Measurements from ENCODE around the gene EXD2.
"Not testable (repeated sequence)": the region's sequence is repeated elsewhere in the genome, so short reads cannot be mapped to it uniquely, and the experiment has no call there.

Gene EXD2

GRCh38 chr14:69154779-69155178 lies 36.5 kb upstream of the EXD2 start:
- H3K36me3 ChIP-seq (ENCODE audit: control insufficient read depth, insufficient read depth, low read length): no peaks in the 10 kb centered on the region
- H3K4me3 ChIP-seq (ENCODE audit: insufficient read depth, low read depth, low read length): no peak overlapping the region
- H3K27ac ChIP-seq (ENCODE audit: insufficient read depth, low read depth, low read length, poor library complexity, severe bottlenecking): no peak overlapping the region
- 20 to 27% methylated on average over 4 of the region's 4 CpGs for WGBS, 2 experiments
- no peaks in the 10 kb centered on the region for H3K9me3 ChIP-seq (ENCODE audit: control insufficient read depth, low read length)
- peaks cover 16% of the 10 kb centered on the region for H3K27me3 ChIP-seq (ENCODE audit: control insufficient read depth, insufficient read depth, low read length, poor library complexity, severe bottlenecking)
- H3K4me1 ChIP-seq (ENCODE audit: control insufficient read depth, insufficient read depth, low read length): peaks cover 5% of the 10 kb centered on the region

- H3K4me3 ChIP-seq (ENCODE audit: insufficient read depth, low read depth, low read length): no peak overlapping the region
- H3K27me3 ChIP-seq (ENCODE audit: control insufficient read depth, insufficient read depth, low read length, poor library complexity, severe bottlenecking): peaks cover 16% of the 10 kb centered on the region
- H3K27ac ChIP-seq (ENCODE audit: insufficient read depth, low read depth, low read length, poor library complexity, severe bottlenecking): no peak overlapping the region
- no peaks in the 10 kb centered on the region for H3K4me1 ChIP-seq (ENCODE audit: control insufficient read depth, insufficient read depth, low read length)
- H3K36me3 ChIP-seq (ENCODE audit: control insufficient read depth, insufficient read depth, low read length): no peaks in the 10 kb centered on the region
- no peaks in the 10 kb centered on the region for H3K9me3 ChIP-seq (ENCODE audit: control insufficient read depth, low read length)
Measured at GRCh38 chr14:69156224-69156623, 35.1 kb upstream of the EXD2 start.

DNA sequence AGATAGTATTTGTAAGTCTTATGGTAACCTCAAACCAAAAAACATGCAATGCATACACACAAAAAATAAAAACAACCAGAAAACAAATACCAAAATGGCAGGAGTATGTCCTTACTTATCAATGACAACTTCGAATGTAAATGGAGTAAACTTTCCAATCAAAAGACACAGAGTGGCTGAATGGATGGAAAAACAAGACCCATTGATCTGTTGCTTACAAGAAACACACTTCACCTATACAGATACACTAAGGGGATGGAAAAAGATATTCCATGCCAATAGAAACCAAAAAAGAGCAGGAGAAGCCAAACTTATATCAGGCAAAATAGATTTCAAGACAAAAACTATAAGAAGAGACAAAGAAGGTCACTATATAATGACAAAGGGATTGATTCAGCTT lies 29.7 kb upstream of the EXD2 start:
- Histone ChIP-seq H3K36me3 (ENCODE audit: control insufficient read depth, insufficient read depth, low read length) (no peaks in the 10 kb centered on the region), H3K27me3 (ENCODE audit: control insufficient read depth, insufficient read depth, low read length, poor library complexity, severe bottlenecking) (no peaks in the 10 kb centered on the region), H3K4me1 (ENCODE audit: control insufficient read depth, insufficient read depth, low read length) (no peaks in the 10 kb centered on the region), H3K27ac (ENCODE audit: insufficient read depth, low read depth, low read length, poor library complexity, severe bottlenecking) (no peak overlapping the region), H3K4me3 (ENCODE audit: insufficient read depth, low read depth, low read length) (no peak overlapping the region), H3K9me3 (ENCODE audit: control insufficient read depth, low read length) (no peaks in the 10 kb centered on the region)
- WGBS, 2 experiments: 94 to 100% methylated on average over 1 of the region's 1 CpG

- H3K4me1 ChIP-seq (ENCODE audit: control insufficient read depth, insufficient read depth, low read length); H3K27me3 ChIP-seq (ENCODE audit: control insufficient read depth, insufficient read depth, low read length, poor library complexity, severe bottlenecking): not testable (repeated sequence)
- 88 to 90% methylated on average over 2 of the region's 2 CpGs for WGBS, 2 experiments
Measured at GRCh38 chr14:69165787-69166186, 25.5 kb upstream of the EXD2 start.

DNA sequence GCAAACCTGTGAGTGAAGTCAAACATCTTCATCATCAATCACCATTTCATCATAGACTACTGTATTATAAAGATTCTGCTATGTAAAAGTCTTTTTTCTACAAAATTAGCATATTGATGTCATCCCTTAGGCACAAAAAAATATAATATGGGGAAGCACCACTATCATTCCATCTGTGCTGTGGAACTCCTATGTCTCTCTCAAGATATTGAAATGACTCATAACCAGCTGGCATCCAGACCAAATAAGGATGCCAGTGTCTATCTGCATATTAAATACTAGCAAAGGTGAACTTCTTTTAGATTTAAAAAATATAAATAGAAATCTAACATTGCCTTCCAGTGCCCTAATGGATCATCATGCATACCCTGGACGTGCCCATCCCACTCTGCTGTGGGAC lies 20.5 kb upstream of the EXD2 start:
- no peak overlapping the region for H3K4me3 ChIP-seq (ENCODE audit: insufficient read depth, low read depth, low read length)
- no peaks in the 10 kb centered on the region for H3K27me3 ChIP-seq (ENCODE audit: control insufficient read depth, insufficient read depth, low read length, poor library complexity, severe bottlenecking)
- no peaks in the 10 kb centered on the region for H3K36me3 ChIP-seq (ENCODE audit: control insufficient read depth, insufficient read depth, low read length)
- H3K9me3 ChIP-seq (ENCODE audit: control insufficient read depth, low read length): no peaks in the 10 kb centered on the region
- no peaks in the 10 kb centered on the region for H3K4me1 ChIP-seq (ENCODE audit: control insufficient read depth, insufficient read depth, low read length)
- H3K27ac ChIP-seq (ENCODE audit: insufficient read depth, low read depth, low read length, poor library complexity, severe bottlenecking): no peak overlapping the region
- 94 to 100% methylated on average over 1 of the region's 1 CpG for WGBS, 2 experiments

More at GRCh38 chr14:69165787-69166186, 25.5 kb upstream of the EXD2 start:
- not testable (repeated sequence) for H3K27ac ChIP-seq (ENCODE audit: insufficient read depth, low read depth, low read length, poor library complexity, severe bottlenecking); H3K4me3 ChIP-seq (ENCODE audit: insufficient read depth, low read depth, low read length); H3K9me3 ChIP-seq (ENCODE audit: control insufficient read depth, low read length); H3K36me3 ChIP-seq (ENCODE audit: control insufficient read depth, insufficient read depth, low read length)

DNA sequence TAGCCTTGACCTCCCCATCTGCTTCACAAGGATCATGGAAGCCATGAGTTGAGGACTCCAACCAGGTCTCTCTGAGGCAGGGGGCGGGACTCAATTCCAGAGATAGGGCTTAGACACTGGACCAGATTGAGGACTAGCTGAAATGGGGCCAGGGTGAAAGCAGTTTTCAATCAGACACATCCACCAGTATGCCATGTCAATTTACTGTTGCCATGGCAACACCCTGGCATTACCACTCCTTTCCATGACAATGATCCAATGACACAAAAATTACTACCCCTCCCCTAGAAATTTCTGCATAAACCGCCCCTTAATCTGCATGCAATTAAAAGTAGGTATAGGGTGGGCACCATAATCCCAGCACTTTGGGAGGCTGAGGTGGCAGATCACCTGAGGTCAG lies 19.7 kb upstream of the EXD2 start:
- Histone ChIP-seq H3K4me3 (ENCODE audit: insufficient read depth, low read depth, low read length) (no peak overlapping the region), H3K27ac (ENCODE audit: insufficient read depth, low read depth, low read length, poor library complexity, severe bottlenecking) (no peak overlapping the region), H3K36me3 (ENCODE audit: control insufficient read depth, insufficient read depth, low read length) (no peaks in the 10 kb centered on the region), H3K27me3 (ENCODE audit: control insufficient read depth, insufficient read depth, low read length, poor library complexity, severe bottlenecking) (no peaks in the 10 kb centered on the region), H3K4me1 (ENCODE audit: control insufficient read depth, insufficient read depth, low read length) (no peaks in the 10 kb centered on the region), H3K9me3 (ENCODE audit: control insufficient read depth, low read length) (no peaks in the 10 kb centered on the region)
- 87 to 88% methylated on average over 2 of the region's 2 CpGs for WGBS, 2 experiments

DNA sequence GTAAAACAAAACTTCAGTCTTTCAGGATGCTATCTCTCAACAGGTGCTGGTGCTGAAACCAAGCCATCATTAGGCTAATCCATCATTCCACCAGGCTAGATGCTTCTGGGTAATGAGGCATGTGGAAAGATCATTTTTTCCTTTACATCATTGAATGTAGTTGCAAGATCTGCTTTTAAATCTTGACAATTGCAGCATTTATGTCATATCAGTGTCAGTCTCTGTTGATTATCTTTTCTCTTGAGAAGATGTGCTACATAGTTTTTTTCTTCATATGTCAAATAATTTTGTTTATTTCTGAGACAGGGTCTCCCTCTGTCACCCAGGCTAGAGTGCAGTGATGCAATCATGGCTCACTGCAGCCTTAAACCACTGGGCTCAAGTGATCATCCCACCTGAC lies 16.2 kb upstream of the EXD2 start:
- Histone ChIP-seq H3K9me3 (ENCODE audit: control insufficient read depth, low read length) (no peaks in the 10 kb centered on the region), H3K4me3 (ENCODE audit: insufficient read depth, low read depth, low read length) (no peak overlapping the region), H3K36me3 (ENCODE audit: control insufficient read depth, insufficient read depth, low read length) (no peaks in the 10 kb centered on the region), H3K27ac (ENCODE audit: insufficient read depth, low read depth, low read length, poor library complexity, severe bottlenecking) (no peak overlapping the region), H3K27me3 (ENCODE audit: control insufficient read depth, insufficient read depth, low read length, poor library complexity, severe bottlenecking) (no peaks in the 10 kb centered on the region), H3K4me1 (ENCODE audit: control insufficient read depth, insufficient read depth, low read length) (no peaks in the 10 kb centered on the region)

- no peaks in the 10 kb centered on the region for H3K36me3 ChIP-seq (ENCODE audit: control insufficient read depth, insufficient read depth, low read length)
- no peaks in the 10 kb centered on the region for H3K4me1 ChIP-seq (ENCODE audit: control insufficient read depth, insufficient read depth, low read length)
- no peaks in the 10 kb centered on the region for H3K27me3 ChIP-seq (ENCODE audit: control insufficient read depth, insufficient read depth, low read length, poor library complexity, severe bottlenecking)
- H3K27ac ChIP-seq (ENCODE audit: insufficient read depth, low read depth, low read length, poor library complexity, severe bottlenecking): no peak overlapping the region
- no peaks in the 10 kb centered on the region for H3K9me3 ChIP-seq (ENCODE audit: control insufficient read depth, low read length)
- no peak overlapping the region for H3K4me3 ChIP-seq (ENCODE audit: insufficient read depth, low read depth, low read length)
Measured at GRCh38 chr14:69181491-69181890, 9.8 kb upstream of the EXD2 start.

DNA sequence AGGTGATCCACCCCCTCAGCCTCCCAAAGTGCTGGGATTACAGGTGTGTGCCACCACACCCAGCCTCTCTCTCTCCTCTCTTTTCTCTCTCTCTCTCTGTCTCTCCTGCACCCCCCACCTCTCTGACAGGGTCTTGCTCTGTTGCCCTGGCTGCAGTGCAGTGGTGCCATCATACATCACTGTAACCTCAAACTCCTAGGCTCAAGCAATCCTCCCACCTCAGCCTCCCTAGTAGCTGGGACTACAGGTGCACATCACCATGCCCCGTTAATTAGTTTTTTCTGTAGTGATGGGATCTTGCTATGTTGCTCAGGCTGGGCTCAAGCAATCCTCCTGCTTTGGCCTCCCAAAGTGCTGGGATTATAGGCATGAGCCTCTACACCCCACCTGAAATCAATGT lies 8.7 kb upstream of the EXD2 start:
- H3K27ac ChIP-seq (ENCODE audit: insufficient read depth, low read depth, low read length, poor library complexity, severe bottlenecking); H3K9me3 ChIP-seq (ENCODE audit: control insufficient read depth, low read length); H3K27me3 ChIP-seq (ENCODE audit: control insufficient read depth, insufficient read depth, low read length, poor library complexity, severe bottlenecking); H3K36me3 ChIP-seq (ENCODE audit: control insufficient read depth, insufficient read depth, low read length); H3K4me1 ChIP-seq (ENCODE audit: control insufficient read depth, insufficient read depth, low read length); H3K4me3 ChIP-seq (ENCODE audit: insufficient read depth, low read depth, low read length): not testable (repeated sequence)
- WGBS, 2 experiments: 89 to 100% methylated on average over 1 of the region's 1 CpG

- no peaks in the 10 kb centered on the region for H3K36me3 ChIP-seq (ENCODE audit: control insufficient read depth, insufficient read depth, low read length)
- H3K9me3 ChIP-seq (ENCODE audit: control insufficient read depth, low read length): no peaks in the 10 kb centered on the region
- H3K4me3 ChIP-seq (ENCODE audit: insufficient read depth, low read depth, low read length): no peak overlapping the region
- no peaks in the 10 kb centered on the region for H3K27me3 ChIP-seq (ENCODE audit: control insufficient read depth, insufficient read depth, low read length, poor library complexity, severe bottlenecking)
- 50 to 64% methylated on average over 3 to 4 of the region's 4 CpGs for WGBS, 2 experiments
- H3K27ac ChIP-seq (ENCODE audit: insufficient read depth, low read depth, low read length, poor library complexity, severe bottlenecking): no peak overlapping the region
- no peaks in the 10 kb centered on the region for H3K4me1 ChIP-seq (ENCODE audit: control insufficient read depth, insufficient read depth, low read length)
Measured at GRCh38 chr14:69183735-69184134, 7.6 kb upstream of the EXD2 start.

DNA sequence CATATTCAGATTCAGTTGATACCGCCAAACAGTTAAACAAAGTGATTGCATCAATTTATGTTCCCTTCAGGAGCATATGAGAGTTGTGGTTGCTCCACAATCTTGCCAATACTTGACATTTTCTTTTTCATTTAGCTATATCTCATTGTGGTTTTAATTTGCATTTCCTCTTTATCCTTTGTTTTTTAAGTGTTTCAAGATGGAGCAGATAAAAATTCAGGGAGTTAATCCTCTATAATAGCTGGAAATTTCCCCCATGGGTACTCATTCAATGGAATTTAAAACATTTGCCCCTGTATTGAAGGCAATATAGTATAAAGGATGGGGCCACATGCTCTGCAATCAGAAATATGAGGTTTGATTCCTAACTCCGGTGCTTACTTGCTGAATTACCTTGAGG lies 1.1 kb upstream of the EXD2 start:
- Histone ChIP-seq H3K27me3 (ENCODE audit: control insufficient read depth, insufficient read depth, low read length, poor library complexity, severe bottlenecking) (no peaks in the 10 kb centered on the region), H3K27ac (ENCODE audit: insufficient read depth, low read depth, low read length, poor library complexity, severe bottlenecking) (no peak overlapping the region), H3K9me3 (ENCODE audit: control insufficient read depth, low read length) (no peaks in the 10 kb centered on the region), H3K4me1 (ENCODE audit: control insufficient read depth, insufficient read depth, low read length) (peaks cover 5% of the 10 kb centered on the region), H3K36me3 (ENCODE audit: control insufficient read depth, insufficient read depth, low read length) (no peaks in the 10 kb centered on the region), H3K4me3 (ENCODE audit: insufficient read depth, low read depth, low read length) (no peak overlapping the region)
- 89 to 98% methylated on average over 2 of the region's 2 CpGs for WGBS, 2 experiments
